AG04450 (cell line): ENCODE measurements around the gene SRA1. TPM values are rescaled to one million over a fixed set of nuclear protein-coding genes. Genes with fewer than 3 reads are reported as not detected.
"Not testable (repeated sequence)": the region's sequence is repeated elsewhere in the genome, so short reads cannot be mapped to it uniquely, and the experiment has no call there.

Experiments used
- CTCF ChIA-PET: fragments of 300-600, 350-600 bp; formaldehyde crosslinking; extraction: SDS; loops from one replicate; lab custom pipeline; 2022; ENCODE audit warnings: antibody characterized with exemption, inconsistent platforms; lab: Charles Lee
- POLR2A ChIA-PET: fragments of 350-600 bp; formaldehyde crosslinking; extraction: SDS; loops from one replicate; lab custom pipeline; 2021; ENCODE audit warnings: antibody characterized with exemption, inconsistent platforms; lab: Yijun Ruan, JAX
- DNase-seq: peaks from one replicate; pipeline ENCODE4 v3.0.0-alpha.2; 2011; ENCODE audit warnings: low read depth, low spot score
- H3K27ac ChIP-seq: one replicate; pipeline ENCODE4 v1.5.1; 2012; ENCODE audit warnings: low read depth, low read length, control low read depth
- H3K27me3 ChIP-seq: one replicate; pipeline ENCODE4 v1.6.0; 2012; ENCODE audit warnings: low read length; ENCODE audit not compliant: control insufficient read depth, insufficient read depth
- H3K4me3 ChIP-seq: 2 replicates; pipeline ENCODE4 v1.5.1; 2011; ENCODE audit warnings: mild to moderate bottlenecking, low read depth, low read length, control low read depth
- H3K9me3 ChIP-seq: 2 replicates; pipeline ENCODE4 v1.5.1; 2012; ENCODE audit warnings: low read length; ENCODE audit not compliant: control insufficient read depth, insufficient read depth
- CTCF ChIP-seq: IDR thresholded peaks from 2 replicates; pipeline ENCODE4 v1.5.1; 2011; ENCODE audit warnings: low read depth, low read length, control low read depth, inconsistent platforms
- polyA plus RNA-seq: library from polyadenylated mRNA; depleted of rRNA; stranded (reverse); fragments of >200 nt; gene quantifications from 2 replicates; pipeline ENCODE4 v1.2.3, GENCODE V29; 2011

SRA1 gene
- polyA plus RNA-seq, 1 experiment, result 52.8 TPM

- CTCF ChIA-PET, result no interaction called here
- POLR2A ChIA-PET, result no interaction called here
Measured at GRCh38 chr5:140594169-140594568, 36.9 kb upstream of the SRA1 start.

GRCh38 chr5:140593070-140593469 is 35.8 kb upstream of the SRA1 start:
- H3K27ac ChIP-seq, DNase-seq, POLR2A ChIA-PET, H3K9me3 ChIP-seq, H3K27me3 ChIP-seq, H3K4me3 ChIP-seq, CTCF ChIA-PET: not testable (repeated sequence)

More at GRCh38 chr5:140594169-140594568, 36.9 kb upstream of the SRA1 start:
- Histone ChIP-seq H3K27me3 (peaks cover 8% of the 10 kb centered on the region), H3K4me3 (no peak overlapping the region), H3K9me3 (no peaks in the 10 kb centered on the region; the same call in 1 of the 2 replicates), H3K27ac (no peak overlapping the region)
- TF ChIP-seq CTCF, result no peak
- no peak for DNase-seq

GRCh38 chr5:140591747-140592372 is 34.6 kb upstream of the SRA1 start:
- ChIA-PET POLR2A (no interaction called here), CTCF (no interaction called here)

GRCh38 chr5:140590861-140591260 is 33.6 kb upstream of the SRA1 start:
- CTCF ChIA-PET, result no interaction called here
- no peak for DNase-seq
- POLR2A ChIA-PET, result no interaction called here
- TF ChIP-seq CTCF, result no peak
- Histone ChIP-seq H3K4me3 (no peak overlapping the region), H3K9me3 (no peaks in the 10 kb centered on the region; the same call in 1 of the 2 replicates), H3K27me3 (peaks cover 3% of the 10 kb centered on the region), H3K27ac (no peak overlapping the region)

More at GRCh38 chr5:140591747-140592372, 34.6 kb upstream of the SRA1 start:
- Histone ChIP-seq H3K27ac (no peak overlapping the region), H3K4me3 (no peak overlapping the region), H3K27me3 (peaks cover 8% of the 10 kb centered on the region), H3K9me3 (no peaks in the 10 kb centered on the region; the same call in 1 of the 2 replicates)
- no peak for DNase-seq
- TF ChIP-seq CTCF, result no peak

GRCh38 chr5:140588311-140589070 is 31.2 kb upstream of the SRA1 start:
- H3K9me3 ChIP-seq, result no peaks in the 10 kb centered on the region; the same call in 1 of the 2 replicates
- DNase-seq, result no peak
- POLR2A ChIA-PET, result interaction anchor here (0.8 kb wide), 1 partner anchor 24 kb away, joined by 3 read pairs; the partner anchor contains the start of gene APBB3
- H3K27me3 ChIP-seq, result no peaks in the 10 kb centered on the region
- CTCF ChIA-PET, result interaction anchor here (0.9 to 1.0 kb wide), 2 partner anchors 23 to 40 kb away, joined by 3 to 4 read pairs; no protein-coding TSS in a partner anchor
- no peak overlapping the region for H3K27ac ChIP-seq
- H3K4me3 ChIP-seq, result no peak overlapping the region
- TF ChIP-seq CTCF, result no peak
